K562 (cell line): Measurements from ENCODE around the gene ADCY6. TPM values are rescaled to one million over a fixed set of nuclear protein-coding genes. Genes with fewer than 3 reads are reported as not detected.
A peak's percentile ranks its signal among the peaks of the same experiment; 100 is the strongest.

Experiments
- ATAC-seq: fragments of 200-7000 bp; cut with Tn5 transposase; 3 replicates; pipeline ENCODE4 v1.9.1; 2020; ENCODE audit warnings: moderate library complexity
- BruUV-seq: library from RNA; stranded (reverse); fragments of 400-500 nt; replicated peaks from 2 replicates; lab custom pipeline; 2021; lab: Mats Ljungman, UMichigan
- CTCF ChIA-PET: fragments of 300-600 bp; formaldehyde crosslinking; extraction: SDS; loops from one replicate; lab custom pipeline; 2021; ENCODE audit warnings: low intra/inter-chr PET ratio; lab: Yijun Ruan, JAX
- POLR2A ChIA-PET: fragments of 300-600, 350-650 bp; sonication (Branson Sonifier 250); formaldehyde crosslinking; extraction: SDS; loops from one replicate; lab custom pipeline; 2021; ENCODE audit warnings: antibody characterized with exemption, inconsistent platforms; lab: Yijun Ruan, JAX
- DNase-seq, 4 experiments: peaks; one replicate each; pipeline versions ENCODE4 v3.0.0 to v3.0.0-alpha.2; 2011 to 2018; ENCODE audit warnings: low spot score in 3 of 4, mixed read lengths in 3 of 4; ENCODE audit errors: extremely low read depth in 1 of 4
- FAIRE-seq: peaks from 2 replicates; lab custom pipeline; 2011; peaks lifted over from hg19 to GRCh38; lab: Jason Lieb, UNC
- H2AFZ ChIP-seq: 2 replicates; pipeline ENCODE4 v1.6.0; 2011; ENCODE audit warnings: low read depth, low read length, control low read depth, inconsistent platforms
- H3K27ac ChIP-seq: fragments of 200-600 bp; 3 replicates; pipeline ENCODE4 v1.8.0; 2011; ENCODE audit warnings: low read depth, mild to moderate bottlenecking, control low read depth, inconsistent platforms, low read length, moderate library complexity, mixed read lengths; ENCODE audit errors: extremely low read depth
- H3K27me3 ChIP-seq, 2 experiments: fragments of 300-600 bp in 1 of 2; 2 replicates in 1 of 2; 3 replicates in 1 of 2; pipeline versions ENCODE4 v1.6.0 to v1.8.0; 2011; ENCODE audit warnings: inconsistent platforms in 2 of 2, low read length in 2 of 2, mild to moderate bottlenecking in 1 of 2, mixed read lengths in 1 of 2, moderate library complexity in 1 of 2; ENCODE audit not compliant: control insufficient read depth in 2 of 2, insufficient read depth in 2 of 2
- H3K36me3 ChIP-seq: fragments of 300-600 bp; 3 replicates; pipeline ENCODE4 v1.8.0; 2011; ENCODE audit warnings: mild to moderate bottlenecking, low read length, inconsistent platforms; ENCODE audit not compliant: control insufficient read depth, insufficient read depth
- H3K4me1 ChIP-seq, 2 experiments: fragments of 200-600 bp in 1 of 2; replicated peaks in 1 of 2; 2 replicates in 1 of 2; 3 replicates in 1 of 2; pipeline versions ENCODE4 v1.5.1 to v1.8.0; 2011; ENCODE audit warnings: inconsistent platforms in 2 of 2, low read length in 2 of 2, mild to moderate bottlenecking in 1 of 2, mixed read lengths in 1 of 2, moderate library complexity in 1 of 2; ENCODE audit not compliant: control insufficient read depth in 2 of 2, insufficient read depth in 2 of 2
- H3K4me2 ChIP-seq: 2 replicates; pipeline ENCODE4 v1.6.1; 2011; ENCODE audit warnings: low read length, control low read depth, inconsistent platforms, mixed read lengths; ENCODE audit not compliant: insufficient read depth
- H3K4me3 ChIP-seq: fragments of 200-600 bp; sonication (generic), shearing (Covaris generic); 2 replicates; pipeline ENCODE4 v1.5.1; 2016; ENCODE audit warnings: control low read depth, inconsistent platforms
- H3K79me2 ChIP-seq: fragments of 200-600 bp; 3 replicates; pipeline ENCODE4 v1.8.0; 2011; ENCODE audit warnings: low read length, inconsistent platforms; ENCODE audit not compliant: control insufficient read depth, insufficient read depth
- H3K9ac ChIP-seq, 2 experiments: 2 replicates each; pipeline versions ENCODE4 v1.6.0 to v1.6.1; 2011; ENCODE audit warnings: low read depth in 2 of 2, low read length in 2 of 2, control low read depth in 1 of 2, inconsistent platforms in 1 of 2, mild to moderate bottlenecking in 1 of 2, mixed read lengths in 1 of 2; ENCODE audit not compliant: insufficient read depth in 1 of 2
- H3K9me1 ChIP-seq: one replicate; pipeline ENCODE4 v1.6.0; 2011; ENCODE audit warnings: inconsistent platforms, mild to moderate bottlenecking, low read length, moderate library complexity; ENCODE audit not compliant: control insufficient read depth, insufficient read depth
- H3K9me3 ChIP-seq: replicated peaks from 2 replicates; pipeline ENCODE4 v1.5.1; 2011; ENCODE audit warnings: low read depth, low read length, inconsistent platforms; ENCODE audit not compliant: control insufficient read depth, insufficient read depth
- H4K20me1 ChIP-seq: replicated peaks from 2 replicates; pipeline ENCODE4 v1.6.1; 2011; ENCODE audit warnings: low read length, inconsistent platforms, mixed read lengths; ENCODE audit not compliant: control insufficient read depth, insufficient read depth
- CEBPG ChIP-seq, 3 experiments: fragments of 200-800 bp in 1 of 3; sonication (Bioruptor generic) in 1 of 3; sonication (generic) in 1 of 3; formaldehyde crosslinking in 1 of 3; IDR thresholded peaks in 2 of 3; conservative IDR thresholded peaks in 1 of 3; 2 replicates each; pipeline versions ENCODE4 v1.6.1 to v1.8.0; 2016 to 2022; ENCODE audit warnings: missing compliant biosample characterization in 2 of 3, missing genetic modification characterization in 2 of 3, mild to moderate bottlenecking in 1 of 3, missing genetic modification reagents in 1 of 3
- EGR1 ChIP-seq: fragments of 450-650 bp; conservative IDR thresholded peaks from 2 replicates; pipeline ENCODE4 v1.6.1; 2017; ENCODE audit warnings: mild to moderate bottlenecking
- MAFK ChIP-seq: IDR thresholded peaks from 2 replicates; pipeline ENCODE4 v1.6.1; 2011; ENCODE audit warnings: low read length, improper control_type of control experiment
- NFIC ChIP-seq: fragments of 450-650 bp; IDR thresholded peaks from 2 replicates; pipeline ENCODE4 v1.6.1; 2017; ENCODE audit warnings: mild to moderate bottlenecking, inconsistent platforms
- WGBS: fragments of 100-300 bp; shearing (Covaris generic); methylation state at CpG from one replicate; pipeline ENCODE4 v1.1.6; 2016; ENCODE audit warnings: low coverage, mixed read lengths; ENCODE audit not compliant: insufficient coverage; ENCODE audit errors: missing lambda C conversion rate; 5-methylcytosine and 5-hydroxymethylcytosine counted together
- in situ Hi-C: fragments of 300-500 bp; cut with MboI; formaldehyde crosslinking; loops from 4 replicates; pipeline ENCODE4 v1.15.0; 2018; ENCODE audit warnings: inconsistent platforms, mixed read lengths
- intact Hi-C: fragments of 100-400 bp; cut with micrococcal nuclease; formaldehyde crosslinking; loops from 2 replicates; pipeline ENCODE4 v1.14.2; 2022
- polyA plus RNA-seq, 8 experiments: library from polyadenylated mRNA; depleted of rRNA in 4 of 8; stranded (reverse) in 5 of 8; unstranded in 3 of 8; fragments of >200 nt; fragmentation: Nextera tagmentation in 2 of 8; fragmentation: Illumina TruSeq in 1 of 8; extraction: Ambion mirVana in 2 of 8; extraction: Trizol in 1 of 8; gene quantifications; 2 replicates each; pipeline versions ENCODE4 v1.2.1 to v1.2.3, GENCODE V29; 2011 to 2014; ENCODE audit warnings: inconsistent platforms in 1 of 8, missing spikeins in 1 of 8
- total RNA-seq, 7 experiments: library from RNA; depleted of rRNA in 6 of 7; stranded (reverse); fragments of >200 nt in 6 of 7; fragmentation: Illumina TruSeq in 2 of 7; extraction: Trizol in 2 of 7; gene quantifications; 2 replicates each; pipeline versions ENCODE4 v1.2.1 to v1.2.3, GENCODE V29; 2011 to 2021; ENCODE audit warnings: low replicate concordance in 1 of 7
- TF ChIP-seq, protein P1 (sequence below), 2 experiments: fragments of 450-650 bp in 1 of 2; sonication (generic) in 1 of 2; formaldehyde crosslinking in 1 of 2; IDR thresholded peaks; 2 replicates each; pipeline versions ENCODE4 v1.7.1 to v1.9.0; 2016 to 2022; ENCODE audit warnings: inconsistent platforms in 1 of 2, mild to moderate bottlenecking in 1 of 2, missing genetic modification reagents in 1 of 2
- TF ChIP-seq, protein P2 (sequence below), 3 experiments: fragments of 200-800 bp in 1 of 3; sonication (Bioruptor generic) in 1 of 3; sonication (generic) in 1 of 3; formaldehyde crosslinking in 1 of 3; IDR thresholded peaks; 2 replicates each; pipeline versions ENCODE4 v1.6.1 to v1.8.0; 2016 to 2022; ENCODE audit warnings: mild to moderate bottlenecking in 2 of 3, missing compliant biosample characterization in 2 of 3, missing genetic modification characterization in 2 of 3, missing genetic modification reagents in 1 of 3

The ADCY6 gene
- total and polyA plus RNA-seq, 9 of the 15 experiments (the other 6 are each of a cell fraction or from before 2014, with no cell fraction given), result 0.01 to 1.0 (median 0.53) TPM

GRCh38 chr12:48786591-48787544 is 2.0 kb downstream of the ADCY6 start:
- no peaks in the 10 kb centered on the region for H3K9me3 ChIP-seq
- BruUV-seq, result no TSS peak
- H3K4me2 ChIP-seq, result no peak overlapping the region
- H3K79me2 ChIP-seq, result no peaks in the 10 kb centered on the region
- H2AFZ ChIP-seq, result no peak overlapping the region
- ChIA-PET POLR2A (no interaction called here), CTCF (no interaction called here)
- no peak overlapping the region for H3K27ac ChIP-seq
- FAIRE-seq (no peak), ATAC-seq (peak; percentile 61), DNase-seq (no peak)
- intact Hi-C loops (no loop called here), in situ Hi-C loops (loop anchor here (25.0 kb wide), 1 partner anchor 250 kb away; the partner anchor contains the start of gene OR8S1)
- no peak overlapping the region for H3K4me3 ChIP-seq
- peaks cover 0 to 19% of the 10 kb centered on the region in 2 experiments; a peak in 2 of 5 replicates for H3K4me1 ChIP-seq
- H3K36me3 ChIP-seq, result no peaks in the 10 kb centered on the region
- peaks cover 28 to 49% of the 10 kb centered on the region in 2 experiments for H3K27me3 ChIP-seq
- TF ChIP-seq, protein P1, sequence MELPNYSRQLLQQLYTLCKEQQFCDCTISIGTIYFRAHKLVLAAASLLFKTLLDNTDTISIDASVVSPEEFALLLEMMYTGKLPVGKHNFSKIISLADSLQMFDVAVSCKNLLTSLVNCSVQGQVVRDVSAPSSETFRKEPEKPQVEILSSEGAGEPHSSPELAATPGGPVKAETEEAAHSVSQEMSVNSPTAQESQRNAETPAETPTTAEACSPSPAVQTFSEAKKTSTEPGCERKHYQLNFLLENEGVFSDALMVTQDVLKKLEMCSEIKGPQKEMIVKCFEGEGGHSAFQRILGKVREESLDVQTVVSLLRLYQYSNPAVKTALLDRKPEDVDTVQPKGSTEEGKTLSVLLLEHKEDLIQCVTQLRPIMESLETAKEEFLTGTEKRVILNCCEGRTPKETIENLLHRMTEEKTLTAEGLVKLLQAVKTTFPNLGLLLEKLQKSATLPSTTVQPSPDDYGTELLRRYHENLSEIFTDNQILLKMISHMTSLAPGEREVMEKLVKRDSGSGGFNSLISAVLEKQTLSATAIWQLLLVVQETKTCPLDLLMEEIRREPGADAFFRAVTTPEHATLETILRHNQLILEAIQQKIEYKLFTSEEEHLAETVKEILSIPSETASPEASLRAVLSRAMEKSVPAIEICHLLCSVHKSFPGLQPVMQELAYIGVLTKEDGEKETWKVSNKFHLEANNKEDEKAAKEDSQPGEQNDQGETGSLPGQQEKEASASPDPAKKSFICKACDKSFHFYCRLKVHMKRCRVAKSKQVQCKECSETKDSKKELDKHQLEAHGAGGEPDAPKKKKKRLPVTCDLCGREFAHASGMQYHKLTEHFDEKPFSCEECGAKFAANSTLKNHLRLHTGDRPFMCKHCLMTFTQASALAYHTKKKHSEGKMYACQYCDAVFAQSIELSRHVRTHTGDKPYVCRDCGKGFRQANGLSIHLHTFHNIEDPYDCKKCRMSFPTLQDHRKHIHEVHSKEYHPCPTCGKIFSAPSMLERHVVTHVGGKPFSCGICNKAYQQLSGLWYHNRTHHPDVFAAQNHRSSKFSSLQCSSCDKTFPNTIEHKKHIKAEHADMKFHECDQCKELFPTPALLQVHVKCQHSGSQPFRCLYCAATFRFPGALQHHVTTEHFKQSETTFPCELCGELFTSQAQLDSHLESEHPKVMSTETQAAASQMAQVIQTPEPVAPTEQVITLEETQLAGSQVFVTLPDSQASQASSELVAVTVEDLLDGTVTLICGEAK (IDR thresholded peaks at IDR 0.05), result no peak
- TF ChIP-seq, protein P1 (CRISPR knock-in tag; IDR thresholded peaks at IDR 0.05), result no peak
- TF ChIP-seq NFIC (peak; percentile 49), EGR1 (0 out of 2 replicates have a peak, but pooled peaks have one; percentile 14), MAFK (no peak), CEBPG (CRISPR knock-in tag; IDR thresholded peaks at IDR 0.05) (peak; percentile 87), CEBPG (tag; conservative IDR thresholded peaks at IDR 0.05 in 1 of 2, IDR thresholded peaks at IDR 0.05 in 1 of 2) (peak in 1 of 2 experiments; percentile 80; a peak in 2 of 4 replicates)
- TF ChIP-seq, protein P2, sequence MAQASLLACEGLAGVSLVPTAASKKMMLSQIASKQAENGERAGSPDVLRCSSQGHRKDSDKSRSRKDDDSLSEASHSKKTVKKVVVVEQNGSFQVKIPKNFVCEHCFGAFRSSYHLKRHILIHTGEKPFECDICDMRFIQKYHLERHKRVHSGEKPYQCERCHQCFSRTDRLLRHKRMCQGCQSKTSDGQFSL (CRISPR knock-in tag; IDR thresholded peaks at IDR 0.05), result 0 out of 2 replicates have a peak, but pooled peaks have one; percentile 17
- TF ChIP-seq, protein P2 (tag; IDR thresholded peaks at IDR 0.05), result no peak
- H3K9ac ChIP-seq, result no peak overlapping the region
- 12% methylated on average over 7 of the region's 7 CpGs for WGBS
- 0 out of 2 replicates have a peak, but pooled peaks cover 3% of the 10 kb centered on the region for H4K20me1 ChIP-seq
- H3K9me1 ChIP-seq, result no peaks in the 10 kb centered on the region
